Ammon's horn (tissue), 1 donor: ENCODE measurements around the gene THEMIS2.

ENCODE experiments used
- DNase-seq: peaks from one replicate; pipeline ENCODE4 v3.0.0-alpha.2; 2016; ENCODE audit warnings: low spot score

Gene THEMIS2

DNA sequence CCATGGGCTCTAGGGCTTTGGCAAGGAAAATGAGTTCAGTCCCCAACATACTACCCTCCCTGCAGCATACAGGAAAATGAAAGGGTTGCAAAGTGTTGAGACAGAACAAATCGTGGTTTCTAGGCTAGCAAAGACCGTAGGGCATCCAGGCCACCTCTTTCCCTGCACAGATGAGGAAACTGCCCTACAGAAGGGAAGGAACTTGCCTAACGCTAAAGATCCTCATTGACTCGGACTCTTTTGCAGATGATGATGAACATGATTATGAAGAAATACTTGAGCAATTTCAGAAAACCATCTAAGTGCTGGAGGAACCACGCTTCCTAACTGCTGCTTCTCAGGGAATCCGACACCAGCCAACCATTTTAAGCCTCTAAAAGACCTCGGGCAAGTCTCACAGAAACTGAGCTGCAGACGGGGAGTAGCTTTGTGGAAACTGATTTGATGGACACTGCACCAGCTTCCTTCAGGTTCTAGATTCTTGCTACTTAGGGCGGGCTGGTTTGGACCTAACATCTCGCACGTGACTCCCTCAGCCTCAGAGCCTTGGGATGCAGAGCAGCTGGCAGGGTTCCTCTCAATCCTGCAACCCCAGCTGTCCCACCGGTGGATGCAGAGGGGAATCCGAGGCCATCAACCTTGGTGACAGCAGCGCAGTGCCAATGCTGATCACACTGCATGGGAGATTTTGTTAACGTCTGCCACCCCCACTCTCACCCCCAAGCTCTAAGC is 13.4 kb downstream of the THEMIS2 start:
- DNase-seq = peak; percentile 21

DNA sequence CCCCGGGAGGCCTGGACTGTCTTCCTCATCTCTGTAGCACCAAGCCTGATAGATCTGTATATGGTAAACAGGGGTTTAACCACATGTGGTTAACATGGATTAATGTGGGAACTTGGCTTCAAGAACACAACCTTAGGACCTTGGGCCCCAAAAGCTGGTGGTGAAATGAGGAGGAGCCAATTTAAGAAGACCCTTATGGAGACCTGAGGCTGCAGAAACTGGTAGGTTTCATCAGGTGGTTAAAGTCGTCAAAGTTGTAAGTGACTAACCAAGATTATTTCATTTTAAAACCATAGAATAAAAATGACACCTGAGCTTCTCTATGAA is 14.0 kb downstream of the THEMIS2 start:
- DNase-seq = no peak

DNA sequence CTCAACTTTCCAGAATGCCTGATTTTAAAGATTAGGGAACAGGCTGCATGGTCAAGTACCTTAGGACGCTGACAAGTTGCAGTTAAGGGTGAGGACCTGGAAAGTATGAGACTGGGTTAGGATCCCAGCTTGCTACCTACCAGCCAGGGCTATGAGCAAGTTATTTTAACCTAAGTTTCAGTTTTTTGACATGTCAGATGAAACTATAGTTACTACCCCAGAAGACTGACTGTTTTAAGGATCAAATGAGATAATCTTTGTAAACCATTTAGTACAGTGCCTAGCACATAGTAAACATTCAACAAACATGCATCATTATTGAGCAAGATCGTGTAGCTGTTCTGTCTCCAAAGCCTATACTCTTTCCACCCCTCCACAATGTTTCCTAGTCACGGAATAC is 14.4 kb downstream of the THEMIS2 start:
- no peak for DNase-seq

DNA sequence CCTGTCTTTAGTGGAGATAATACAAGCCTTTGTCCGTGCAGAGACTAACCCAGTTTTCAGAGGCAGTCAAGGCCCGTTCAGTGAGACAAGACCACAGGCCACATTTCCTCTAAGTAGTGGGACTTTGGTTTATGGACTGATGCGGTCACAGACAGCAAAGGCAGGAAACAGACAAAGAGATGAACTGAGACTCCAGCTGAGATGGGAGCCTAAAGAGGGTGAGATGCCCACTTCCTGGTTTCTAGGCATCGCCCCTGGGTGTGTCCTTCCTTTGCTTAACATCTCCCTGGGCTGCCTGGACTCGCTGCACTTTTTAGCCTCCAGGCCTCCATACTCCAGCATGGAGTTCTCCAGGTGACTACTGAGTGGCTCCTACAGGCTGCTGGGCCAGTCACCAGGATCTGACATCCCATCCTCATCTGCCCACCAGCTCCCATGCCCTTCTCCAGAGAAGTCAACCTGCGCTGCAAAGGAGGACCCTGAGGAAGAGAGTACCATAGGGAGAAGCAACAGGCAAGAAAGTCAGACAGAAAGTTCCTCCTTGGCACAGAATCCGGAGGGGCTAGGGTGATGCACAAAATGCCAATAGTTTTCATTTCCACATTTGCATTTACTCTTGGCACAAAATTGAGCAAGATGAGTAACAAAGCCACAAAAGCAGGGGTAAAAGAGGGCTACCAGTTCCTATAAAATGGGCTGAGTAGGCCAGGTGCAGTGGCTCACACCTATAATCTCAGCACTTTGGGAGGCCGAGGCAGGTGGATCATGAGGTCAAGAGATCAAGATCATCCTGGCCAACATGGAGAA is 15.1 kb downstream of the THEMIS2 start:
- DNase-seq = peak; percentile 50

DNA sequence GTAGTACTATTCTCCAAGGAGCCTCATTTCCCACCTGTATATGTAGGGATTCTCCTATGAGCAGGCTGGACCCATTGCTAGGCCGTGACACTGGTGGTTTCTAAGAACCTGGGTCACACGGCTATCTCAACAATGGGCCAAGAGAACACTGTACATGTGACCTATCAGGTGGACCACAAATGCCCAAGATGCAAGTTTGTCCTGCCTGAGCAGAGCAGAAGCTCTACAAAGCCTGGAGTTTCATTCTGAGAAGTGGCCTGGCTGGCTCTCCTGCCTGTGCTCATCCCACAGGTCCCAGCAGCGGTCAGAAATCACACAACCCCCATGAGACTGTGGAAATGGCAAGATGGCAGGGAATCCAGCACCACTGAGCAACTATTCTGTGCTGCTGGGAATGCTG is 17.2 kb downstream of the THEMIS2 start:
- no peak for DNase-seq

DNA sequence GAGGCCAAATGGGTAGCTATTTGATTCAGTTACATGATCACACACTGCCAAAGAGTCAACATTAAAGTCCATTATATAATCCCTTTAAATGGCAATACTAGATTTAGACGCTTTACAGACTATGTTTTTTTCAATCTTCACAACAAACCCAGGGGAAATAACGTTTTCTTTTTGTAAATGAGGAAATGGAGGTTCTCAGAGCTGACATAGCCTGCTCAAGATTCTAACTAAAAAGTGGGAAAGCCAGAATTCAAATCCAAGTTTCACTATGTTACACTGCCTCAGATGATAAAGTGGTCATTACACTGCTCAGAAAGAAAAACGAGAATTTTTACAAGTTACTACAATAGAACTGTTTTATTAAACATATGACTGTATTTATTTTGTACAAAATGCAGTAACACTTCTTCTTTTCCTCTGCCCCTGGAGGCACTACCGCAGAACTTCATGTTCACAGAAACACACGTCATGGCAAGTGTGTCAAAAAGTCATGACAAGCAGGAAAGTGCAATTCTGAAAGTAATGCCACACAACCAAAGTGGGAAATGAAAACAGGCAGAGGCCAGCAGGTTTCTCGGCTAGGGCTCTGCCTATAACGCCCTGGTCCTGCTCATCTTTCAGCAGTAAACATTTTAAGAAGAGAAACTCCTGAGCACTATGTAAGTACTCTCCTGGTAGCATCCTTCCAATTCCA is 19.0 kb downstream of the THEMIS2 start:
- peak; percentile 65 for DNase-seq

DNA sequence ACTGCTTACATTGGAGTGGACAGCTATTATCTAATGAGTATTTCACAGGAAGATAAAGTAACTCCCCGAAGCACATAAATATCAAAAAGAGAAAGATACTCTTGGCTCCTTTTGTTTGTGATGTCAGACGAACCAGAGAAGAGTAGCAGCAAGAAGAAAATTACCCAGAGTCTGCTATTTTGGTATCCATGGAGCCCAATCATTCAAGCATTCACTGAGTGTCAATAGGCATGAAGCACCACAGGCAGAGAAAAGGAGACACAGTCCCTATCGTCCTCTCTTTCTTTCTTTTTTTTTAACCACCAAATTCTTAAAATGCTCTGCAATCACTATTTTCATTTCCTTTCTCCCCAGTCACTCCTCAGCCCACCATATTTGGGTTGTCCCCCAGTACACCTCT is 22.2 kb downstream of the THEMIS2 start:
- DNase-seq = no peak

DNA sequence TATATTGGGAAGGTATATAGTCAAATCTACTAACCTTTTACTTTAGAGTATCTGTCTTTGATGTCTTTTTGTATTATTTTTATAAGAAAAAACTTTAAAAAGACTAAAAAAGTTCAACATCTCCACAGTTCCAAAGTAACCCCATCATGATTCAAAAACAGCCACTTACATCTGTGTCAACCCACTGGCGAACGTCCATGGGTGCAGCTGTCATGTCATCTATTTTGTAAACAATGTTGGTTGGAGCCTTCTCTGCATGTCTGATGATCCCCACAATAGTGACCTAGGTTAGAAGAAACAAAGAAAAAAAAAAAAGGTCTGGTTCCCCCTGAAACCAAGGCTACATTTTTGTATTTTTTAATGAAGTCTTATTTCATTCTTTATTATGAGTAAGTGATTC is 34.4 kb downstream of the THEMIS2 start:
- DNase-seq = peak; percentile 18

DNA sequence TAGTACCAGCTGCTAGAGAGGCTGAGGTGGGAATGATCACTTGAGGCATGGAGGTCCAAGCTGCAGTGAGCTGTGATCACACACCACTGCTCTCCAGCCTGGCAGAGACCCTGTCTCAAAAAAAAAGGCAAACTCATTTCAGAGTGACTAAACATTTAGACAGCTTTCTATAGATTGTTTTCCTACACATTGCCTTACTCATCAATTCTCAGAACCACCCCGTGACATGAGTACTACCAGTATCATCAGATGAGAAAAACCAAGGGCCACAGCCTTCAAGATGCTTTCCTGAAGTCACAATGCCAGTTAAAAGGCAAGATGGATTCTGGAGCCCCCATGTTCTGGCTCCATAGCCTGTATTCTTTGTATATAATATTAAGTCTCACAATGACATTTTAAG is 40.1 kb downstream of the THEMIS2 start:
- no peak for DNase-seq

DNA sequence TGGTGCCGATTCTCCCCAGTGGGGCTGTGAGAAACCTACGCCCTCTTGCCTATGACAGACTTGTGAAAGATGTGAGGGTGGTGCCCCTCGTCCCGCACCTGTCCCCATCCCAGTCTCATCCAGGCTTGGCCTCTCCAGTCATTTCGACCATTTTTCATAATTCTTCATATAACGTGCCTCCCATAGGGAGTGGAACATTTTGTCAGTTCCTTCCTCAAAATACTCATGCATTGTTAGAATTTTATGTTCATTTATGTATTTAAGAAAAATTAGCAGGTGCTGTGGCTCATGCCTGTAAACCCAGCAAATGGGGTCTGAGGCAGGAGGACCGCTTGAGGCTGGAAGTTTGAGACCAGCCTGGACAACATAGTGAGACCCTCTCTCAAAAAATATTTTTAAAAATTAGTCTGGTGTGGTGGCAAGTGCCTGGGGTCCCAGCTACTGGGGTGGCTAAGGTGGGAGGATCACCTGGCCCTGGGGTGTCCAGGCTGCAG is 42.8 kb downstream of the THEMIS2 start:
- DNase-seq = no peak

DNA sequence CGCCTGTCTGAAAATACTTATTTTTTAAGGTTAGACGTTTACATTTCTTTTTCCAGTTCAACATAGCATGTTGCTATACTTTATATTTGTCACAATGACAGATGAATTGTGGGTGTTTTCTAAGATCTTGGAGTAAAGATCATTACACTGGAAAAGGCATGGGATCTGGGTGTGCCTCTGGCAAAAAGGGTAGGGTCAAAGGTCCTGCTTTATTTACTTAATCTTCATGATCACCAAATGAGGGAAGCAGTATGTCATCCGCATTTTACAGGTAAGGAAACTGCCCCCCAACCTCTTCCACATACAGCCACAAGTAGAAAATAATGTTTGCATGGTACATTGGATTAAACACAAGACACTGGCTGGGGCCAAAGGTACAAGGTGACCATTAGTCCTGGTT is 49.9 kb downstream of the THEMIS2 start:
- DNase-seq = no peak

DNA sequence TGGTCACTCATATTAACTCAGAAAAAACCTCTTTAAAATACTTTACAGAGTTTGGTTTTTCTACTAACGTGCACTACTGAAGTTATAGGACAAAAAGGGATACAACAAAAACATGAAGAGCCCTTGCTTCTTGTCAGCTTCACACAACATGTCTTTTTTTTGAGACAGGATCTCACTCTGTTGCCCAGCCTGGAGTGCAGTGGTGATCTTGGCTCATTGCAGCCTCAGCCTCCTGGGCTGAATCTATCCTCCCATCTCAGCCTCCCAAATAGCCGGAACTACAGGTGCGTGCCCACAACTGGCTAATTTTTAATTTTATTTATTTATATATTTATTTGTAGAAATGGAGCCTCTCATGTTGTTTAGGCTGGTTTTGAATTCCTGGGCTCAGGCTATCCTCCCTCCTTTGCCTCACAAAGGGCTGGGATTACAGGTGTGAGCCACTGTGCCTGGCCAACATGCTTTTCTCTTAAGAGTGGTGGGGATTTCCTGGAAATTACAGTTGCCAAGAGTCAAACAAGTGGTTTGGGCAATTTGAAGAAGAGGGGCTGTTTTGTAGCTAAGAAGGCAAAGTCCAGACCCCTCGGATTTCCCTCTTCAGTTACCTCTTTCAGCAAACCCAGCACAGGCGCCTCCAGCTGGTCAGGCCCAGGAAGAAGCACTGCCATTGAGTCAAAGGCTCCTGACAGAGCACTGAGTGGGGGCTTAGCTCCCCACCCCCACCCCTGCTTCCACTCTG is 56.0 kb downstream of the THEMIS2 start:
- DNase-seq = no peak

DNA sequence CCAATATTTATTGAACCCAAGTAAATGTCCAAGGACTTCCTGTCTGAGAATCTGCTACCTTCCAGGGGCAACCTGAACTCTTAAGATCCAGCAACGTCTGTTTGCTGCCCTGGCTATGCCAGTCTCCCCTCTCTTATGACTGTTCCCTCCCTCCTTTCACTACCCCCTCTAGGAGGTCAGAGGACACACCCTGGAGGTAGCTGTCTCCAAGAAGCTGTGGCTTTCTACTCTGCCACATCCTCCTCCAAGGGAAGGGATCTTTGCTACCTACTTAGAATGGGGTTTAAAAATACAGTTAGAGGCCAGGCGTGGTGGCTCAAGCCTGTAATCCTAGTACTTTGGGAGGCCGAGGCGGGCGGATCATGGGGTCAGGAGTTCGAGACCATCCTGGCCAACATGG is 58.8 kb downstream of the THEMIS2 start:
- no peak for DNase-seq

DNA sequence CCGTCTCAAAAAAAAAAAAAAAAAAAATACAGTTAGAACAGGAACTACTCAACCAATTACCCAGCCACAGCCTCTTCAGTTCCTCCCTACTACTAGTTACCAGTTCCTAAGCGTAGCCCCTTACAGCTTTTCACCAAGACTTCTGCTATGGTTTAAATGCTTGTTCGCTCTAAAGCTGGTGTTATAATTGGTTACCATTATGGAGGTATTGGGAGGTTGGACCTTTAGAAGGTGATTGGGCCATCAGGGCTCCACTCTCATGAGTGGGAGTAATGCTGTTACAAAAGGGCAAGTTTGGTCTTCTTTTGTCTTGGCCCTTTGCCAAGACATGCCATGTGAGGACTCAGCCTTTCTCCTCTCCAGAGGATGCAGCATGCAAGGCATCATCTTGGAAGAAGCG is 59.4 kb downstream of the THEMIS2 start:
- no peak for DNase-seq

DNA sequence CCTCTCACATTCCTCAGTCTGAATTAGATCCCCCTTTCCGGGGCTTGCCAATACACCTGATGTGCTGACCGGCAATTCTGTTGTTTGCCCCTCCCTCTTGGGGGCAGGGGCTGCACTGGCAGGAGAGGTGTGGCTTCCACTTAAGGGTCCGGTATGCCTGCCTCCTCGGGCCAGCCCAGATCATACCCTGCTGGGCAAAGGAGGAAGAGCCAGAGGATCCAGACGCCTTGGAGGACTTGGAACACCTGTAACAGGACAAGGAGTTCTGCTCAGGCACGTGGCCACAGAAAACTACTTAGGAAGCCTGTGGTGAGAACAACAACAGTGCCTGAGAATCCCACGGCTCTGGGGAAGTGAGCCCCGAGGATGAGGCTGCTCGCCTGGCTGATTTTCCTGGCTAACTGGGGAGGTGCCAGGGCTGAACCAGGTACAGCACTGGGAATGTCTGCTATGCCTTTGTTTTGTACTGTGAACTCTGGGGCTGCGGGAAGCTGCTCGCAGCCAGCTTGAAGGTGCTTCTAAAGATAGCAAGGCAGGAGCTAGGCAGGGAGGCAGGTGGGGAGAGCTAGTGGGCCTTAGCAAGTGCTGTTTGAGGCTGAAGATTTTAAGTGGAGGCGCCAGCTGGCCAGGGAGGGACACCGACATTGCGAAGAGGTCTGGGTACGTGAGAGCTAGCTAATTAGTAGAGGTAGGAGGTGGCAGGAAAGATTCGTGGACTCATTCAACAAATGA is 62.6 kb downstream of the THEMIS2 start, which contains the start of gene SMPDL3B:
Gene SMPDL3B, plus strand, starts transcription at position 183 of the 732 bp plus-strand sequence. Its CDS starts 184 bp downstream, at position 367.
- no peak for DNase-seq

DNA sequence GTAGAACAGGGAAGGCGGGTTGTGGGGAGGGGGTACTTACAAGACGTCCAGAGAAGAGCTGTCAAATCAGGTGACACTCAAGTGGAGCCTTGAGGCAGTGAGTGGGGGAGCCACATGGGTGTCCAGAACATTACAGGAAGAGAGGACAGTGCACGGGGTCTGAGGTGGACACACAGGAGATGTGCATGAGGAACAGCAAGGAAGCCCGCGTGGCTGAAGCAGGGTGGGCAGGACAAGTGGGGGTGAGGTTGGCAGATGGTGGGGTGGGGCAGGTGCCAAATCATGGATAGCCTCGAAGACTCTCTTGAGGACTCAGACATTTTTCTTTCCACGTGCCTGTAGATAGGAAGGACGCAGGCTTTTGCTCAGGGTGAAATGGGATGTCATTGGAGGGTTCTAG is 63.4 kb downstream of the THEMIS2 start:
- DNase-seq = no peak
